GM18517 (cell line): ENCODE measurements around the gene GATM.
"Not testable (repeated sequence)": the region's sequence is repeated elsewhere in the genome, so short reads cannot be mapped to it uniquely, and the experiment has no call there.

Experiments used
- ATAC-seq: cut with Tn5 transposase; IDR thresholded peaks from one replicate; pipeline ENCODE4 v1.9.1; 2021; ENCODE audit warnings: mild to moderate bottlenecking, moderate library complexity; ENCODE audit not compliant: unreplicated experiment

The GATM gene

GRCh38 chr15:45389351-45389750 is 11.0 kb upstream of the GATM start:
- ATAC-seq = no peak

GRCh38 chr15:45387380-45388007 is 9.2 kb upstream of the GATM start:
- no peak for ATAC-seq

- ATAC-seq = no peak
Measured at GRCh38 chr15:45386974-45387373, 8.6 kb upstream of the GATM start.

GRCh38 chr15:45386420-45386819 is 8.1 kb upstream of the GATM start:
- ATAC-seq = no peak

GRCh38 chr15:45385590-45385989 is 7.2 kb upstream of the GATM start:
- no peak for ATAC-seq

GRCh38 chr15:45384700-45385099 is 6.4 kb upstream of the GATM start:
- ATAC-seq = no peak

- ATAC-seq = no peak
Measured at GRCh38 chr15:45378913-45379262, 544 bp upstream of the GATM start.

- no peak for ATAC-seq
Measured at GRCh38 chr15:45377609-45378148, 665 bp downstream of the GATM start.

- ATAC-seq = no peak
Measured at GRCh38 chr15:45376967-45377608, 1.3 kb downstream of the GATM start.

- ATAC-seq = no peak
Measured at GRCh38 chr15:45376300-45376928, 1.9 kb downstream of the GATM start.

- ATAC-seq = no peak
Measured at GRCh38 chr15:45375836-45376235, 2.5 kb downstream of the GATM start.

- ATAC-seq = no peak
Measured at GRCh38 chr15:45373976-45374375, 4.4 kb downstream of the GATM start.

- ATAC-seq = no peak
Measured at GRCh38 chr15:45372041-45372995, 6.0 kb downstream of the GATM start.

- no peak for ATAC-seq
Measured at GRCh38 chr15:45371546-45371945, 6.8 kb downstream of the GATM start.

- not testable (repeated sequence) for ATAC-seq
Measured at GRCh38 chr15:45370042-45370441, 8.3 kb downstream of the GATM start.

GRCh38 chr15:45367222-45367621 is 11.1 kb downstream of the GATM start:
- not testable (repeated sequence) for ATAC-seq

- ATAC-seq = no peak
Measured at GRCh38 chr15:45364271-45364670, 14.1 kb downstream of the GATM start.

GRCh38 chr15:45363801-45364200 is 14.5 kb downstream of the GATM start:
- no peak for ATAC-seq

GRCh38 chr15:45363334-45363733 is 15.0 kb downstream of the GATM start:
- no peak for ATAC-seq

GRCh38 chr15:45362419-45362818 is 15.9 kb downstream of the GATM start:
- ATAC-seq = no peak

GRCh38 chr15:45361878-45362277 is 16.5 kb downstream of the GATM start:
- no peak for ATAC-seq
